Measurements from ENCODE around the gene CFAP161. TPM values are rescaled to one million over a fixed set of nuclear protein-coding genes. Genes with fewer than 3 reads are reported as not detected.

The CFAP161 gene
- total and polyA plus RNA-seq, 2 experiments from 2014 or later, result 0.13 TPM; not detected in 1

- Histone ChIP-seq H2AFZ (no peak overlapping the region), H3K9me2 (ENCODE audit: insufficient read depth) (peaks cover 4% of the 10 kb centered on the region; the same call in 1 of the 2 replicates), H3K4me3 (no peak overlapping the region), H3K27me3 (ENCODE audit: insufficient read depth) (no peaks in the 10 kb centered on the region), H3K4me1 (ENCODE audit: insufficient read depth) (no peaks in the 10 kb centered on the region), H4K20me1 (replicated peaks; ENCODE audit: insufficient read depth) (no peaks in the 10 kb centered on the region), H3K79me2 (replicated peaks; ENCODE audit: insufficient read depth) (no peaks in the 10 kb centered on the region), H3F3A (replicated peaks; ENCODE audit: low read depth) (no peaks in the 10 kb centered on the region), H3K4me2 (no peak overlapping the region), H3K27ac (ENCODE audit: low read depth) (no peak overlapping the region), H3K36me3 (ENCODE audit: insufficient read depth) (no peaks in the 10 kb centered on the region)
- Mint-ChIP-seq H3K27ac (no peak overlapping the region), H3K9me3 (no peaks in the 10 kb centered on the region; the same call in 2 of the 3 replicates), H3K4me1 (no peaks in the 10 kb centered on the region), H3K27me3 (ENCODE audit: insufficient read depth, low read depth, poor library complexity) (peaks cover 4% of the 10 kb centered on the region), H3K36me3 (ENCODE audit: low read depth) (no peaks in the 10 kb centered on the region), H3K4me3 (no peak overlapping the region)
- no peak for DNase-seq (ENCODE audit: low spot score)
- ATAC-seq, result no peak
- no peak for TF ChIP-seq CTCF (conservative IDR thresholded peaks at IDR 0.05; ENCODE audit: low read depth in 2 of 2)
- TF ChIP-seq REST (IDR thresholded peaks at IDR 0.05; ENCODE audit: unreplicated experiment), result no peak
- no peak for TF ChIP-seq STAT1 (IDR thresholded peaks at IDR 0.05; ENCODE audit: unreplicated experiment)
- TF ChIP-seq, protein P1, sequence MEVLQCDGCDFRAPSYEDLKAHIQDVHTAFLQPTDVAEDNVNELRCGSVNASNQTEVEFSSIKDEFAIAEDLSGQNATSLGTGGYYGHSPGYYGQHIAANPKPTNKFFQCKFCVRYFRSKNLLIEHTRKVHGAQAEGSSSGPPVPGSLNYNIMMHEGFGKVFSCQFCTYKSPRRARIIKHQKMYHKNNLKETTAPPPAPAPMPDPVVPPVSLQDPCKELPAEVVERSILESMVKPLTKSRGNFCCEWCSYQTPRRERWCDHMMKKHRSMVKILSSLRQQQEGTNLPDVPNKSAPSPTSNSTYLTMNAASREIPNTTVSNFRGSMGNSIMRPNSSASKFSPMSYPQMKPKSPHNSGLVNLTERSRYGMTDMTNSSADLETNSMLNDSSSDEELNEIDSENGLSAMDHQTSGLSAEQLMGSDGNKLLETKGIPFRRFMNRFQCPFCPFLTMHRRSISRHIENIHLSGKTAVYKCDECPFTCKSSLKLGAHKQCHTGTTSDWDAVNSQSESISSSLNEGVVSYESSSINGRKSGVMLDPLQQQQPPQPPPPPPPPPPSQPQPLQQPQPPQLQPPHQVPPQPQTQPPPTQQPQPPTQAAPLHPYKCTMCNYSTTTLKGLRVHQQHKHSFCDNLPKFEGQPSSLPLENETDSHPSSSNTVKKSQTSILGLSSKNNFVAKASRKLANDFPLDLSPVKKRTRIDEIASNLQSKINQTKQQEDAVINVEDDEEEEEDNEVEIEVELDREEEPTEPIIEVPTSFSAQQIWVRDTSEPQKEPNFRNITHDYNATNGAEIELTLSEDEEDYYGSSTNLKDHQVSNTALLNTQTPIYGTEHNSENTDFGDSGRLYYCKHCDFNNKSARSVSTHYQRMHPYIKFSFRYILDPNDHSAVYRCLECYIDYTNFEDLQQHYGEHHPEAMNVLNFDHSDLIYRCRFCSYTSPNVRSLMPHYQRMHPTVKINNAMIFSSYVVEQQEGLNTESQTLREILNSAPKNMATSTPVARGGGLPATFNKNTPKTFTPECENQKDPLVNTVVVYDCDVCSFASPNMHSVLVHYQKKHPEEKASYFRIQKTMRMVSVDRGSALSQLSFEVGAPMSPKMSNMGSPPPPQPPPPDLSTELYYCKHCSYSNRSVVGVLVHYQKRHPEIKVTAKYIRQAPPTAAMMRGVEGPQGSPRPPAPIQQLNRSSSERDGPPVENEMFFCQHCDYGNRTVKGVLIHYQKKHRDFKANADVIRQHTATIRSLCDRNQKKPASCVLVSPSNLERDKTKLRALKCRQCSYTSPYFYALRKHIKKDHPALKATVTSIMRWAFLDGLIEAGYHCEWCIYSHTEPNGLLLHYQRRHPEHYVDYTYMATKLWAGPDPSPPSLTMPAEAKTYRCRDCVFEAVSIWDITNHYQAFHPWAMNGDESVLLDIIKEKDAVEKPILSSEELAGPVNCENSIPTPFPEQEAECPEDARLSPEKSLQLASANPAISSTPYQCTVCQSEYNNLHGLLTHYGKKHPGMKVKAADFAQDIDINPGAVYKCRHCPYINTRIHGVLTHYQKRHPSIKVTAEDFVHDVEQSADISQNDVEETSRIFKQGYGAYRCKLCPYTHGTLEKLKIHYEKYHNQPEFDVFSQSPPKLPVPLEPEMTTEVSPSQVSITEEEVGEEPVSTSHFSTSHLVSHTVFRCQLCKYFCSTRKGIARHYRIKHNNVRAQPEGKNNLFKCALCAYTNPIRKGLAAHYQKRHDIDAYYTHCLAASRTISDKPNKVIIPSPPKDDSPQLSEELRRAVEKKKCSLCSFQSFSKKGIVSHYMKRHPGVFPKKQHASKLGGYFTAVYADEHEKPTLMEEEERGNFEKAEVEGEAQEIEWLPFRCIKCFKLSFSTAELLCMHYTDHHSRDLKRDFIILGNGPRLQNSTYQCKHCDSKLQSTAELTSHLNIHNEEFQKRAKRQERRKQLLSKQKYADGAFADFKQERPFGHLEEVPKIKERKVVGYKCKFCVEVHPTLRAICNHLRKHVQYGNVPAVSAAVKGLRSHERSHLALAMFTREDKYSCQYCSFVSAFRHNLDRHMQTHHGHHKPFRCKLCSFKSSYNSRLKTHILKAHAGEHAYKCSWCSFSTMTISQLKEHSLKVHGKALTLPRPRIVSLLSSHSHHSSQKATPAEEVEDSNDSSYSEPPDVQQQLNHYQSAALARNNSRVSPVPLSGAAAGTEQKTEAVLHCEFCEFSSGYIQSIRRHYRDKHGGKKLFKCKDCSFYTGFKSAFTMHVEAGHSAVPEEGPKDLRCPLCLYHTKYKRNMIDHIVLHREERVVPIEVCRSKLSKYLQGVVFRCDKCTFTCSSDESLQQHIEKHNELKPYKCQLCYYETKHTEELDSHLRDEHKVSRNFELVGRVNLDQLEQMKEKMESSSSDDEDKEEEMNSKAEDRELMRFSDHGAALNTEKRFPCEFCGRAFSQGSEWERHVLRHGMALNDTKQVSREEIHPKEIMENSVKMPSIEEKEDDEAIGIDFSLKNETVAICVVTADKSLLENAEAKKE (CRISPR knock-in tag; IDR thresholded peaks at IDR 0.05), result no peak
- no peak for TF ChIP-seq ZNF331 (CRISPR knock-in tag; IDR thresholded peaks at IDR 0.05; ENCODE audit: low read depth)
- no peak for TF ChIP-seq NANOG (IDR thresholded peaks at IDR 0.05; ENCODE audit: borderline replicate concordance)
- no peak for TF ChIP-seq EZH2phosphoT487 (IDR thresholded peaks at IDR 0.05; ENCODE audit: unreplicated experiment)
- TF ChIP-seq POLR2AphosphoS5 (IDR thresholded peaks at IDR 0.05; ENCODE audit: low read depth), result no peak
- no peak for TF ChIP-seq ETS1 (IDR thresholded peaks at IDR 0.05)
- TF ChIP-seq ZNF114 (CRISPR knock-in tag; IDR thresholded peaks at IDR 0.05), result no peak
- TF ChIP-seq CREB1 (CRISPR knock-in tag; IDR thresholded peaks at IDR 0.05; ENCODE audit: low read depth), result no peak
- TF ChIP-seq JUNB (IDR thresholded peaks at IDR 0.05; ENCODE audit: unreplicated experiment), result no peak
- TF ChIP-seq EZH2 (IDR thresholded peaks at IDR 0.05; ENCODE audit: low read depth, unreplicated experiment), result no peak
These were observed 37.7 kb upstream of the CFAP161 start for GRCh38 chr15:81096398-81096797.

Measured in GM23338 (cell line).